ENCODE data around the gene ZNG1A.
"Not testable (repeated sequence)": the region's sequence is repeated elsewhere in the genome, so short reads cannot be mapped to it uniquely, and the experiment has no call there.

The ZNG1A gene

GRCh38 chr9:113468-114266, 65.2 kb downstream of the ZNG1A start:
- H3K4me1 ChIP-seq (ENCODE audit: control insufficient read depth, insufficient read depth, low read length); H3K9me3 ChIP-seq (ENCODE audit: control insufficient read depth, insufficient read depth, low read depth, low read length); H3K9ac ChIP-seq (ENCODE audit: low read length); H3K27ac ChIP-seq (ENCODE audit: low read depth, low read length); H3K36me3 ChIP-seq (ENCODE audit: control insufficient read depth, insufficient read depth, low read length): not testable (repeated sequence)
- peaks cover 90% of the 10 kb centered on the region for H3K27me3 ChIP-seq (ENCODE audit: control insufficient read depth, insufficient read depth, low read length)
- H3K4me3 ChIP-seq (ENCODE audit: low read depth, low read length) = peak overlapping the region; percentile 54

- not testable (repeated sequence) for H3K4me1 ChIP-seq (ENCODE audit: control insufficient read depth, insufficient read depth, low read length); H3K9me3 ChIP-seq (ENCODE audit: control insufficient read depth, insufficient read depth, low read depth, low read length); H3K27ac ChIP-seq (ENCODE audit: low read depth, low read length); H3K9ac ChIP-seq (ENCODE audit: low read length); H3K36me3 ChIP-seq (ENCODE audit: control insufficient read depth, insufficient read depth, low read length); H3K4me3 ChIP-seq (ENCODE audit: low read depth, low read length)
- H3K27me3 ChIP-seq (ENCODE audit: control insufficient read depth, insufficient read depth, low read length) = peaks cover 90% of the 10 kb centered on the region
These were observed 66.0 kb downstream of the ZNG1A start for GRCh38 chr9:112589-113467.

GRCh38 chr9:110672-111071, 68.2 kb downstream of the ZNG1A start:
- H3K9me3 ChIP-seq (ENCODE audit: control insufficient read depth, insufficient read depth, low read depth, low read length); H3K4me1 ChIP-seq (ENCODE audit: control insufficient read depth, insufficient read depth, low read length); H3K27ac ChIP-seq (ENCODE audit: low read depth, low read length); H3K36me3 ChIP-seq (ENCODE audit: control insufficient read depth, insufficient read depth, low read length); H3K4me3 ChIP-seq (ENCODE audit: low read depth, low read length); H3K9ac ChIP-seq (ENCODE audit: low read length): not testable (repeated sequence)
- H3K27me3 ChIP-seq (ENCODE audit: control insufficient read depth, insufficient read depth, low read length) = peaks cover 87% of the 10 kb centered on the region

GRCh38 chr9:109540-109939, 69.3 kb downstream of the ZNG1A start:
- H3K27me3 ChIP-seq (ENCODE audit: control insufficient read depth, insufficient read depth, low read length) = peaks cover 85% of the 10 kb centered on the region

GRCh38 chr9:108742-109495, 69.9 kb downstream of the ZNG1A start:
- not testable (repeated sequence) for H3K4me1 ChIP-seq (ENCODE audit: control insufficient read depth, insufficient read depth, low read length); H3K9me3 ChIP-seq (ENCODE audit: control insufficient read depth, insufficient read depth, low read depth, low read length); H3K36me3 ChIP-seq (ENCODE audit: control insufficient read depth, insufficient read depth, low read length); H3K9ac ChIP-seq (ENCODE audit: low read length); H3K27ac ChIP-seq (ENCODE audit: low read depth, low read length); H3K4me3 ChIP-seq (ENCODE audit: low read depth, low read length)
- H3K27me3 ChIP-seq (ENCODE audit: control insufficient read depth, insufficient read depth, low read length) = peaks cover 83% of the 10 kb centered on the region

More at GRCh38 chr9:109540-109939, 69.3 kb downstream of the ZNG1A start:
- H3K9me3 ChIP-seq (ENCODE audit: control insufficient read depth, insufficient read depth, low read depth, low read length); H3K4me3 ChIP-seq (ENCODE audit: low read depth, low read length); H3K27ac ChIP-seq (ENCODE audit: low read depth, low read length); H3K9ac ChIP-seq (ENCODE audit: low read length); H3K4me1 ChIP-seq (ENCODE audit: control insufficient read depth, insufficient read depth, low read length); H3K36me3 ChIP-seq (ENCODE audit: control insufficient read depth, insufficient read depth, low read length): not testable (repeated sequence)

GRCh38 chr9:105991-106390, 72.9 kb downstream of the ZNG1A start:
- H3K27me3 ChIP-seq (ENCODE audit: control insufficient read depth, insufficient read depth, low read length) = peaks cover 60% of the 10 kb centered on the region
- H3K9ac ChIP-seq (ENCODE audit: low read length); H3K4me1 ChIP-seq (ENCODE audit: control insufficient read depth, insufficient read depth, low read length); H3K4me3 ChIP-seq (ENCODE audit: low read depth, low read length); H3K27ac ChIP-seq (ENCODE audit: low read depth, low read length); H3K36me3 ChIP-seq (ENCODE audit: control insufficient read depth, insufficient read depth, low read length); H3K9me3 ChIP-seq (ENCODE audit: control insufficient read depth, insufficient read depth, low read depth, low read length): not testable (repeated sequence)

- H3K4me3 ChIP-seq (ENCODE audit: low read depth, low read length); H3K27ac ChIP-seq (ENCODE audit: low read depth, low read length): not testable (repeated sequence)
These were observed 78.4 kb downstream of the ZNG1A start for GRCh38 chr9:100430-100829.

GRCh38 chr9:99867-100266, 79.0 kb downstream of the ZNG1A start:
- peaks cover 12% of the 10 kb centered on the region; the same call in 1 of the 2 replicates for H3K27me3 ChIP-seq (ENCODE audit: control insufficient read depth, insufficient read depth, low read length)
- H3K4me1 ChIP-seq (ENCODE audit: control insufficient read depth, insufficient read depth, low read length); H3K36me3 ChIP-seq (ENCODE audit: control insufficient read depth, insufficient read depth, low read length); H3K27ac ChIP-seq (ENCODE audit: low read depth, low read length); H3K4me3 ChIP-seq (ENCODE audit: low read depth, low read length); H3K9me3 ChIP-seq (ENCODE audit: control insufficient read depth, insufficient read depth, low read depth, low read length); H3K9ac ChIP-seq (ENCODE audit: low read length): not testable (repeated sequence)

More at GRCh38 chr9:100430-100829, 78.4 kb downstream of the ZNG1A start:
- not testable (repeated sequence) for H3K4me1 ChIP-seq (ENCODE audit: control insufficient read depth, insufficient read depth, low read length); H3K36me3 ChIP-seq (ENCODE audit: control insufficient read depth, insufficient read depth, low read length); H3K9me3 ChIP-seq (ENCODE audit: control insufficient read depth, insufficient read depth, low read depth, low read length); H3K9ac ChIP-seq (ENCODE audit: low read length)
- H3K27me3 ChIP-seq (ENCODE audit: control insufficient read depth, insufficient read depth, low read length) = peaks cover 12% of the 10 kb centered on the region; the same call in 1 of the 2 replicates

GRCh38 chr9:98775-99174, 80.1 kb downstream of the ZNG1A start:
- H3K9me3 ChIP-seq (ENCODE audit: control insufficient read depth, insufficient read depth, low read depth, low read length); H3K4me1 ChIP-seq (ENCODE audit: control insufficient read depth, insufficient read depth, low read length); H3K36me3 ChIP-seq (ENCODE audit: control insufficient read depth, insufficient read depth, low read length); H3K27me3 ChIP-seq (ENCODE audit: control insufficient read depth, insufficient read depth, low read length); H3K4me3 ChIP-seq (ENCODE audit: low read depth, low read length); H3K27ac ChIP-seq (ENCODE audit: low read depth, low read length); H3K9ac ChIP-seq (ENCODE audit: low read length): not testable (repeated sequence)

GRCh38 chr9:94992-95391, 83.9 kb downstream of the ZNG1A start:
- not testable (repeated sequence) for H3K27ac ChIP-seq (ENCODE audit: low read depth, low read length); H3K36me3 ChIP-seq (ENCODE audit: control insufficient read depth, insufficient read depth, low read length); H3K27me3 ChIP-seq (ENCODE audit: control insufficient read depth, insufficient read depth, low read length); H3K9ac ChIP-seq (ENCODE audit: low read length); H3K9me3 ChIP-seq (ENCODE audit: control insufficient read depth, insufficient read depth, low read depth, low read length); H3K4me1 ChIP-seq (ENCODE audit: control insufficient read depth, insufficient read depth, low read length); H3K4me3 ChIP-seq (ENCODE audit: low read depth, low read length)

GRCh38 chr9:94323-94722, 84.5 kb downstream of the ZNG1A start:
- H3K27ac ChIP-seq (ENCODE audit: low read depth, low read length); H3K4me1 ChIP-seq (ENCODE audit: control insufficient read depth, insufficient read depth, low read length); H3K4me3 ChIP-seq (ENCODE audit: low read depth, low read length); H3K27me3 ChIP-seq (ENCODE audit: control insufficient read depth, insufficient read depth, low read length); H3K36me3 ChIP-seq (ENCODE audit: control insufficient read depth, insufficient read depth, low read length); H3K9ac ChIP-seq (ENCODE audit: low read length); H3K9me3 ChIP-seq (ENCODE audit: control insufficient read depth, insufficient read depth, low read depth, low read length): not testable (repeated sequence)

Measured in HUES6 (cell line).